Right forelimb (tissue), 1 donor: ENCODE data around the gene CCZ1.
"Not testable (repeated sequence)": the region's sequence is repeated elsewhere in the genome, so short reads cannot be mapped to it uniquely, and the experiment has no call there.

ENCODE experiments used
- DNase-seq: peaks from one replicate; pipeline ENCODE4 v3.0.0-alpha.2; 2018

The CCZ1 gene

GRCh38 chr7:5916529-5916928 is 18.0 kb downstream of the CCZ1 start:
- not testable (repeated sequence) for DNase-seq

- DNase-seq: not testable (repeated sequence)
Observed at GRCh38 chr7:5924180-5924579, 25.6 kb downstream of the CCZ1 start.

GRCh38 chr7:5924630-5925029 is 26.1 kb downstream of the CCZ1 start:
- DNase-seq: not testable (repeated sequence)

- DNase-seq: not testable (repeated sequence)
Observed at GRCh38 chr7:5926263-5926870, 27.8 kb downstream of the CCZ1 start.

- DNase-seq: not testable (repeated sequence)
Observed at GRCh38 chr7:5930290-5930689, 31.8 kb downstream of the CCZ1 start.

GRCh38 chr7:5931250-5931649 is 32.7 kb downstream of the CCZ1 start:
- DNase-seq: not testable (repeated sequence)

- not testable (repeated sequence) for DNase-seq
Observed at GRCh38 chr7:5931905-5932644, 33.5 kb downstream of the CCZ1 start.

GRCh38 chr7:5934945-5935450 is 36.5 kb downstream of the CCZ1 start:
- DNase-seq: not testable (repeated sequence)

GRCh38 chr7:5963205-5963604 is 64.7 kb downstream of the CCZ1 start:
- not testable (repeated sequence) for DNase-seq

- not testable (repeated sequence) for DNase-seq
Observed at GRCh38 chr7:5963810-5964209, 65.3 kb downstream of the CCZ1 start.

GRCh38 chr7:5970347-5970911 is 71.9 kb downstream of the CCZ1 start, which contains the start of gene RSPH10B:
Gene RSPH10B, minus strand, starts transcription at chr7:5970689. Its CDS starts 3,573 bp downstream, at chr7:5967116.
- DNase-seq: not testable (repeated sequence)

- not testable (repeated sequence) for DNase-seq
Observed at GRCh38 chr7:5973580-5973979, 75.0 kb downstream of the CCZ1 start.
